Esophagus squamous epithelium (tissue), 5 donors: ENCODE data around the gene RBM12. TPM values are rescaled to one million over a fixed set of nuclear protein-coding genes. Genes with fewer than 3 reads are reported as not detected.
"Not testable (repeated sequence)": the region's sequence is repeated elsewhere in the genome, so short reads cannot be mapped to it uniquely, and the experiment has no call there.

ENCODE experiments used
- DNase-seq: peaks from one replicate; lab custom pipeline; 2025; lab: John Stamatoyannopoulos, UW
- H3K27ac ChIP-seq, 4 donors: fragments of 200-600 bp; sonication (generic); one replicate each; pipeline ENCODE4 v1.5.1; 2016 to 2019; ENCODE audit warnings: mild to moderate bottlenecking in 1 of 4
- H3K27me3 ChIP-seq, 4 donors: fragments of 200-600 bp; sonication (generic); 1 replicate in 3 of 4; 2 replicates in 1 of 4; pipeline versions ENCODE4 v1.5.1 to v1.6.0; 2017 to 2021; ENCODE audit warnings: antibody characterized with exemption in 1 of 4
- H3K36me3 ChIP-seq, 3 donors: fragments of 200-600 bp; sonication (generic); one replicate each; pipeline ENCODE4 v1.5.1; 2016 to 2019
- H3K4me1 ChIP-seq, 3 donors: fragments of 200-600 bp; sonication (generic); one replicate each; pipeline ENCODE4 v1.5.1; 2017 to 2019
- H3K4me3 ChIP-seq, 4 donors: fragments of 200-600 bp; sonication (generic); 1 replicate in 3 of 4; 2 replicates in 1 of 4; pipeline ENCODE4 v1.5.1; 2016 to 2019; ENCODE audit warnings: mild to moderate bottlenecking in 2 of 4, moderate library complexity in 1 of 4
- H3K9me3 ChIP-seq, 3 donors: fragments of 200-600 bp; sonication (generic); one replicate each; pipeline ENCODE4 v1.5.1; 2016 to 2019
- CTCF ChIP-seq, 6 experiments: fragments of 450-650 bp in 4 of 6; fragments of 200-600 bp in 2 of 6; sonication (generic) in 2 of 6; IDR thresholded peaks; one replicate each; pipeline ENCODE4 v1.5.1; 2016 to 2019; ENCODE audit warnings: antibody characterized with exemption in 6 of 6, mild to moderate bottlenecking in 4 of 6, moderate library complexity in 4 of 6
- POLR2A ChIP-seq, 4 donors: fragments of 450-650 bp; IDR thresholded peaks; one replicate each; pipeline ENCODE4 v1.6.1; 2017; ENCODE audit warnings: antibody characterized with exemption in 4 of 4, mild to moderate bottlenecking in 4 of 4, moderate library complexity in 3 of 4
- WGBS, 2 donors: methylation state at CpG; one replicate each; pipeline ENCODE4 v1.1.5; 2018; 5-methylcytosine and 5-hydroxymethylcytosine counted together
- intact Hi-C: fragments of 100-400 bp; cut with DNase I; formaldehyde crosslinking; loops from one replicate; pipeline ENCODE4 v1.15.0; 2022
- total RNA-seq, 4 donors: library from RNA; depleted of rRNA; stranded (reverse); fragments of >200 nt; gene quantifications; one replicate each; pipeline ENCODE4 v1.1.0, GENCODE V29; 2016
- donor health status: DM: yes; HTN: yes; CAD: no.

Gene RBM12
- total RNA-seq, 4 donors from 2014 or later: 14.2 to 35.5 (median 30.0) TPM

DNA sequence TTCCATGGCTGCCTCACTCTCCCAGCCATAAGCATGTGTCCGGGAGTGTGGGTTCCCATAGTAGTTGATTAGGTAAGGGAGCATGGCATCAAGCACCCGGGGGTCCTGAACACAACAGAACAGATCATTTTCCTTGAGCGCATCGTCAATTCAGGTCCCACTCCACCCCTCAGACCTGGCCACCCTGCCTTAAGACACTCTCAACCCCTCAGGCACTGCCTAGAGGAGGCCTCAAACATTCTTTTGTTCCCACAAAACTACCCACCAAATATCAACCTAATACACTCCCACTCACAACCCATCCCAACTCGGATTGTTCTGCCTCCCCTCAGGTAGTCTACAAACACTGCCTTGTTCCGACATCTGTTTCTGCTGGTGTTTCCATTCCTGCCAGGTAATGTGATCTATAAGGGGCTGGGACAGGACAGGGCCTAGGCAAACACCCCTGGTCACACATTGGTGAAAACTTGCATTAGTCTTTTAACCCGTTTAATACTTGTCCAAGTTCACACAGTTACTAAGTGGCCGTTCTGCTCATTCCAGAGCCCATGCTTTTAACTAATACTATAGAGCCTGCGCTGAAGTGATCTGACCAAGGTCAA lies 33.1 kb upstream of the RBM12 start:
- peak overlapping the region; percentile 62 to 97 (median 90) for H3K4me3 ChIP-seq
- intact Hi-C loops: no loop called here
- peak overlapping the region in 1 of 4 donors; percentile 96 for H3K27ac ChIP-seq
- no peaks in the 10 kb centered on the region for H3K27me3 ChIP-seq
- peaks cover 14 to 39% (median 21%) of the 10 kb centered on the region in 3 donors for H3K4me1 ChIP-seq
- no peaks in the 10 kb centered on the region for H3K9me3 ChIP-seq
- no peak for TF ChIP-seq POLR2A (IDR thresholded peaks at IDR 0.05)
- TF ChIP-seq CTCF (IDR thresholded peaks at IDR 0.05): no peak
- peaks cover 0 to 64% (median 10%) of the 10 kb centered on the region in 3 donors for H3K36me3 ChIP-seq
- no peak for DNase-seq
- 70 to 71% methylated on average over 9 of the region's 9 CpGs for WGBS, 2 donors

DNA sequence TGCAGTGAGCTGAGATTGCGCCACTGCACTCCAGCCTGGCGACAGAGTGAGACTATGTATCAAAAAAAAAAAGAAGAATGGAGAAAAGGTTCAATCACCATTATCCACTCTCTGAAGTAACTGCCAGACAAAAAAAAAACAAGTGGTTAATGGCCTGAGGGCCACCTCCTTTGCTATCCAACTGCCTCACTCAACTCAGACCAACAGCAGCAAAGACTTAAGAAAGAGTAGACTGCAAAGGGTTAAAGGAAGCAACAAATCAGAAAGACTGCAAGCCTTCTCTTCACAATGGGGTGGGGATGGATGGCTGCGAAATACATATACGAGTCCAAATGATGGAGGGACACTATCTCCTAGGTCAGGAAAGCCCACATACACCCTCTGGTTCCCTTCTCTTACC lies 31.3 kb upstream of the RBM12 start:
- Histone ChIP-seq H3K4me1 (peaks cover 14 to 32% (median 21%) of the 10 kb centered on the region in 3 donors), H3K27ac (no peak overlapping the region), H3K36me3 (peaks cover 0 to 64% (median 11%) of the 10 kb centered on the region in 3 donors), H3K9me3 (no peaks in the 10 kb centered on the region), H3K4me3 (no peak overlapping the region), H3K27me3 (no peaks in the 10 kb centered on the region)
- TF ChIP-seq CTCF (IDR thresholded peaks at IDR 0.05) (no peak), POLR2A (IDR thresholded peaks at IDR 0.05) (no peak)
- intact Hi-C loops: no loop called here
- WGBS, 2 donors: 87 to 96% methylated on average over 4 of the region's 4 CpGs
- DNase-seq: no peak

DNA sequence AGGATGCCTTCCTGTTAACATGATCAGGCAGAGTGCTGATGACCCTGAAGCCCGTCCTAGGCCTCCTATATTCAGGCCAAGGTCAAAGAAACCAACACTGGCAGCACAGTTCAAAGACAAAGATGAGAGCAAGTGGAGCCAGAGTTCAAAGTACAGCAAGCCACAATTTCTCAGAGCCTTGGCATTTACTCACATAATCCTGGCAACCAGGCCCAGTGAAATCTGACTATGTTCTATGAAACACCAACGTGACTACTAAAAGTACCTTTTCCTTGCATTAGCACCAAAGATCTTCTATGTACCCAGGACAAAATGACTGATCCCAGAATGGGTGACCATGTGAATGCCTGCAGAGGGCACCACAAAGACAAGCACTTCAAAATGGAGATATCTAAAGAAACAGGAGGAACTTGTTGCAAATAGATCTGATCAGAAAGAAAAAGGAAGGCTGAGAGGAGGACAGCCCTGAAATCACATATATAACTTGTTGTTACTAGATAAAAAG lies 30.6 kb upstream of the RBM12 start:
- 75% methylated on average over 2 of the region's 2 CpGs for WGBS, 2 donors
- Histone ChIP-seq H3K4me3 (no peak overlapping the region), H3K27me3 (no peaks in the 10 kb centered on the region), H3K36me3 (peaks cover 0 to 71% (median 12%) of the 10 kb centered on the region in 3 donors), H3K4me1 (peaks cover 11 to 26% (median 17%) of the 10 kb centered on the region in 3 donors), H3K27ac (no peak overlapping the region), H3K9me3 (no peaks in the 10 kb centered on the region)
- no peak for DNase-seq
- intact Hi-C loops: no loop called here
- no peak for TF ChIP-seq POLR2A (IDR thresholded peaks at IDR 0.05)
- TF ChIP-seq CTCF (IDR thresholded peaks at IDR 0.05): no peak

GRCh38 chr20:35690265-35690664 lies 25.6 kb upstream of the RBM12 start:
- Histone ChIP-seq H3K4me3 (no peak overlapping the region), H3K27me3 (no peaks in the 10 kb centered on the region), H3K4me1 (no peaks in the 10 kb centered on the region), H3K27ac (no peak overlapping the region), H3K36me3 (peaks cover 5 to 100% (median 21%) of the 10 kb centered on the region in 3 donors), H3K9me3 (no peaks in the 10 kb centered on the region)
- intact Hi-C loops: no loop called here
- WGBS, 2 donors: 89 to 93% methylated on average over 3 to 4 of the region's 4 CpGs
- no peak for TF ChIP-seq CTCF (IDR thresholded peaks at IDR 0.05)
- no peak for TF ChIP-seq POLR2A (IDR thresholded peaks at IDR 0.05)
- no peak for DNase-seq

- peaks cover 5 to 92% (median 12%) of the 10 kb centered on the region in 3 donors for H3K36me3 ChIP-seq
- DNase-seq, intact Hi-C loops, H3K4me1 ChIP-seq, H3K4me3 ChIP-seq, H3K9me3 ChIP-seq, H3K27me3 ChIP-seq, H3K27ac ChIP-seq: not testable (repeated sequence)
- WGBS, 2 donors: 85 to 89% methylated on average over 10 to 11 of the region's 11 CpGs
- peak in 1 of 6 experiments; percentile 30 for TF ChIP-seq CTCF (IDR thresholded peaks at IDR 0.05)
Observed at GRCh38 chr20:35686872-35687271, 22.2 kb upstream of the RBM12 start.

GRCh38 chr20:35685368-35685767 lies 20.7 kb upstream of the RBM12 start:
- WGBS, 2 donors: 87 to 98% methylated on average over 9 of the region's 9 CpGs
- intact Hi-C loops, H3K9me3 ChIP-seq, H3K4me1 ChIP-seq, H3K27ac ChIP-seq, DNase-seq, H3K27me3 ChIP-seq, H3K4me3 ChIP-seq: not testable (repeated sequence)
- peaks cover 5 to 92% (median 9%) of the 10 kb centered on the region in 3 donors for H3K36me3 ChIP-seq
